Stimulated activated CD8-positive, alpha-beta memory T cell treated with anti-CD3 and anti-CD28 coated beads, Interleukin-15, amount 100 ng/mL, for 4 hours (primary cell): ENCODE data around the gene P2RY6.

Source experiments
- DNase-seq, 2 donors: peaks; one replicate each; pipeline ENCODE4 v3.0.0-alpha.2; 2020; ENCODE audit warnings: low read depth in 2 of 2

P2RY6 gene

GRCh38 chr11:73275381-73275750 is 3.2 kb downstream of the P2RY6 start:
- no peak for DNase-seq

- DNase-seq = no peak
These were observed 5.3 kb downstream of the P2RY6 start for GRCh38 chr11:73277467-73277866.

GRCh38 chr11:73280626-73281025 is 8.5 kb downstream of the P2RY6 start:
- DNase-seq = no peak

GRCh38 chr11:73281201-73281741 is 9.1 kb downstream of the P2RY6 start:
- no peak for DNase-seq

- DNase-seq = no peak
These were observed 9.9 kb downstream of the P2RY6 start for GRCh38 chr11:73281796-73282660.

GRCh38 chr11:73283276-73284000 is 11.3 kb downstream of the P2RY6 start:
- no peak for DNase-seq

- DNase-seq = no peak
These were observed 12.0 kb downstream of the P2RY6 start for GRCh38 chr11:73284106-73284505.

- DNase-seq = no peak
These were observed 13.6 kb downstream of the P2RY6 start for GRCh38 chr11:73285721-73286120.

GRCh38 chr11:73286240-73286810 is 14.2 kb downstream of the P2RY6 start:
- DNase-seq = no peak

- DNase-seq = no peak
These were observed 15.4 kb downstream of the P2RY6 start for GRCh38 chr11:73287400-73288101.

GRCh38 chr11:73288192-73288872 is 16.2 kb downstream of the P2RY6 start:
- DNase-seq = no peak

- no peak for DNase-seq
These were observed 17.0 kb downstream of the P2RY6 start for GRCh38 chr11:73288873-73289707.

GRCh38 chr11:73290536-73290935 is 18.4 kb downstream of the P2RY6 start:
- no peak for DNase-seq

GRCh38 chr11:73291196-73291595 is 19.1 kb downstream of the P2RY6 start:
- no peak for DNase-seq

- no peak for DNase-seq
These were observed 19.8 kb downstream of the P2RY6 start for GRCh38 chr11:73291781-73292524.

- no peak for DNase-seq
These were observed 20.4 kb downstream of the P2RY6 start for GRCh38 chr11:73292525-73292894.

- no peak for DNase-seq
These were observed 21.3 kb downstream of the P2RY6 start for GRCh38 chr11:73293356-73293936.

GRCh38 chr11:73294604-73295003 is 22.5 kb downstream of the P2RY6 start:
- no peak for DNase-seq

- DNase-seq = peak; percentile 29 to 33
These were observed 23.3 kb downstream of the P2RY6 start for GRCh38 chr11:73295241-73295995.
